IPS DF 4.7 (cell line): ENCODE data around the gene ELMO1.

Source experiments
- DNase-seq: peaks from one replicate; pipeline ENCODE4 v3.0.0-alpha.2; 2013; ENCODE audit warnings: low spot score; ENCODE audit errors: extremely low read depth

The ELMO1 gene

DNA sequence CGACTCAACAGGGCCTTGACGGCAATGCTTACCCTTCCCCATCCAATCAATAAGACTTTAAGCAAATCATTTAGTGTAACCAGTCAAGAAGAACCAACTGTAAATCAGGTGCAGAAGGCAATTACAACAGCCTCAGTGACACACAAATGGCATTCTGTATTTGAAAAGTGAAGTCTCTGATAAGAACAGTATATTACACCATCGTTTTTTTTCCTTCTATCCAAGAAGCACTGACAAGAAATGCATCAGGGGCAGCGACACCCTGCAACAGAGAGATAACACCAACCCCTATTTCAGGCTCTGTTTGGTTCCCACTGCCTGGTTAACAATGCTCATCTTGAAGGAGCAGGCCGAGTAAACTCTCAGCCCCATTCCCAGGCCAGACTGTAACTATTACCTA lies 520.4 kb downstream of the ELMO1 start:
- no peak for DNase-seq

DNA sequence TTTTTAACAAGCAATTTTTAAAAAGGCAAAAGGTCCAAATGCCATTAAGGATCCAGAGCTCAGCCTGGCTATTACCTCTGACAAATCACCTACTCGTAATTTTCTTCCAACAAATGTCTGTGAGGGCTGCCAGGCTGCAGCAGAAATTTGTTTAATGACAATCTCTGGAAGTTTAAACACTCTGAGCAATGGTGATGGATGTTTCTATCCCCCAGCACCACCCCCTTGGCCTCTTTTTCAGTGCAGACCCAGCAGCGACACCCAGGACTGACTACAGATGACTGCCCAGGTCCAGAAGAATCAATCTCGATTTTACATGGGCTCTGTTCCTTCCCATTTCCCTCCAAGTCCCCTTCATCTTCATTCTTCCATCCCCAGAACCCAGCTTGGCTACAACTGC lies 523.0 kb downstream of the ELMO1 start:
- DNase-seq = no peak

DNA sequence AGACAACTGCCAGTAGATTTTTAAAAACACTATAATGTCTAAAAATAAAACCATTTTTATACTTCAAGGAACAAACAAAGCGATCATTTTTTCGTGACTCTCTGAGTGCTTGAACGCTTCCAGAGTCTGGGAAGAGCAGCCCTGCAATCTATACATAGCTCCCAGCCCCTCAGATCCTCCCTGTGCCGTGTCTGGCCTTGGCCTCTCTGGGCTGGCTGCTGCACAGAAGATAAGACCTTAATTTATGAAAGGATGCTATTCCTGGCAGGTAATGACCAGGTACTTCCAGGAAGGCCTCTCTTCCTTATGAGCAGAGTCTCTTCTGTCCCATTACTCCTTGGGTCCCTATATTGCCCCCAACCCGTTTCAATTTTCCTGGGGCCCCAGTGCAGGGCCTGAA lies 523.5 kb downstream of the ELMO1 start:
- DNase-seq = no peak

DNA sequence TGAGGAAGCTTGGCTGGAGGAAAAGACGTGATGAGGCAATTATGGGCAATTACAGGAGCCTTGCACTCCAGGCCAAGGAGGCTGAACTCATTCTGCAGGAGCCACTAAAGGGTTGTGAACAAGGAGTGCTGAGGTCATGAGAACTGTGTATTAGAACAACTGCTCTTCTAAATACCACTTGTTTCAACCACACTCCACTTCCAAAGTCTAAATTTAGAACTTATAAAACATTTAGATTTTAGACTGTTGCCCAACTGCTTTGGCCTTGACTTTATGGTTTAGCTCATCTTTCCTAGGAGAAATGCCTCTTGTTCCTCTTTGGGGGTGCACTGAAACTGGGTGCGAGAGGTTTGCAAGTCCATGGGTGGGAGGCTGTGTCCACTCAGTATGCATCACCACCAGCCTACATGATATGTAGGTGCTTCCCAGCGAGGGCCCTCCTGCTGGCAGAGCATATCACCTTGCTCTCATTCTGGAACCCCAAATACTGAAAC lies 524.7 kb downstream of the ELMO1 start:
- DNase-seq = no peak

DNA sequence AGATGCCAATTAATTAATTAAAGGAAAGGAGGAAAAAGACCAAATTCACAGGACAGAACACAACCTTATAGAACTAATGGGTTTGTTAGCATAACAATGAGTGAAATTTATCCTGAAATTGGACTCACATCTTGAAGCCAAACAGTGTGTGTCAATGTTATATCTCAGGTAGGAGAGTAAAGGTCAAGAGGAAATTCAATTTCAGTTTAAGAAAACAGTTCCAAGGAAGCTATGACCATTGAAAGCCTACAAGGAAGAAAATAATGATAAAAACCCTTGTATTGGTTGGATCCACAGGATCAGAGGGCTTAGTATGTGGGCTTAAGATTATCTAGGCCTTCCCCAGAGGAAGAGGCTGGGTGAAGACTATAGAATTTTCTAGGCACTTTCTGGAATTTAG lies 525.5 kb downstream of the ELMO1 start:
- no peak for DNase-seq

DNA sequence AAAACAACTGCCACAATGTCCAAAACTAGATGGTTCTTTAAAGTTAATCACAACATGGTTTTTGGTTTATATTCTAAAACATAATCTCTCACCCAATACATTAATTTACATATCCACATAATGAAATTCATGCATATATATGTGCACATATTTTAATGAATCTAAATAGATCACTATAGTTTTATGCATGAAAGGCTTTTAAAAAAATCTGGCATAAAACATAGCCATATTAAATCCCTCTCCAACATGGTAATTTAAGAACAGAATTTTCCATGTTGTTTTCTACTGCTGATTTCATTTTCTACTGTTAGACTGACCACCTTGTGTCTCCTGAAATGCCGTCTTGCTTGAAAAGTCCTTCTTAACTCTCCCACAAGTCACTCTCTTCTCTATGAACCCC lies 528.2 kb downstream of the ELMO1 start:
- DNase-seq = no peak

DNA sequence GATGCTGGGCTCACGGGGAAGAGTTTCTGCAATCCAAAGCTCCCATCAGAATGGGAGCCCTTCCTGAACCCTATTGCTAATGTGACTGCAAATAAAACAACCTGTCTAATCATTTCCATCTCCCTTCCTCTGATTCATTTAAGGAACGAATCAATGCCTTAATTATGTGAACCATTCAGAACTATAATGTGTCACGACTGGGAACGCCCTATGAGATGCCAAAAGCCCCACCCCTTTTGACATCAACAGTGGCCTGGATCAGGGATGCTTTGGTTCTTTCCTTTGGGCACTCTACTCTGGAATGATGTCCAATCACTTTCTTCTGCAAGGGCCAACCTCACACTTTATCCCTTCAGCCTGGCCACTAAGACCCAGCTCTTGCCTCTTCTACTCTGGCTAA lies 528.9 kb downstream of the ELMO1 start:
- DNase-seq = no peak

DNA sequence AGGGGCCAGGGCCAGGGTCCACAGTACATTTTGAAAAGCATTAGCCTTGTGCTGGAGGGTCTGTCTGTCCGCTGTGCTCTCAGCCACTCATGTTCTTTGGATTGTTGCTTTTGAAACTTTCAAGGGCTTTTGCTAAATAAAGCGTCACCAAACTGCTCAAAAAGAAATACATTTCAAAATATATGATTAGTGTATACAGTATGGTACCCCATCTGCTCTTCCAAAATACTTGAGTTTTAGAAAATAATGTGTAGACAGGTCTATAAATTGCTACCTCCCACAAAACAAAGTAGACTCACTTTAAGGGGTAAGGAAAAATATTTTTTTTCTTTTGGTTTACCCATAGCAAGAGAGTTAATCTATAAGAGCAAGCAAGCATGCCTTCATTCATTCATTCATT lies 530.1 kb downstream of the ELMO1 start:
- no peak for DNase-seq

DNA sequence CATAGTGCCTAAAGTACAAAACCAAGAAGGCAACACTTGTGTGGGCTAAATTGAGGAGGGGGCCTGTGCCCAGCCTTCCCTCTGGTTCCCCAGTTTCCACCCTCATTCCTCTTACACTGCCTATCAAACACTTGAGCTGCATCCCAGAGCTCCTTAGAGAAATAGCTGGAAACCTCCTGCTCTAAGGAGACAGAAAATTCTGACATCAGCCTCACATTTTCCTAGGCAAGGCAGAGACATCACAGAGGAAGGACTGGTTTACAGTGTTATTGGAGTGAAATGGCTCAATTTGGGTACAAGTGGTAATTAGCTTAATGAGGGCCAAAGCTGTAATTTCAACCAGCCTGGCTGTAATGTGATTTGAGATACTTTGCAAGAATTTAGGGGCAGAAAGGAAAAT lies 532.0 kb downstream of the ELMO1 start:
- no peak for DNase-seq

DNA sequence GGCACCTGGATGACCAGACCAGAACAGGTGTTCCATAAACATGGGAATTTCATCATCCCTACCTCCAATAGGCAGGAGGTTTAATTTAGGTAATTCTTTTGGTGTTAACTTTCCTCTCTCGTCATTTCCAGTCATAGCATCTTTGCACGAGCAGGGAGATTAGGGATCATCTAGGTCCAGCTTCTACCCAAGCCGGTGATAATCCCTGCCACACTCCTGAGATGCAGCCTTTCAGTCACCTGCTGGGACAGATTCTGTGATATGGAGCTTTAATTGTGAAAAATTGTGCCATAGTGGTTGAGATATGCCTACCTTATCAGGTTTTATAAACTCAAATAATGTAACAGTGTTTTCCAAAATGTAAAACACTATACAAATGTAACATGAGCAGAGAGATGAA lies 532.5 kb downstream of the ELMO1 start:
- DNase-seq = no peak

DNA sequence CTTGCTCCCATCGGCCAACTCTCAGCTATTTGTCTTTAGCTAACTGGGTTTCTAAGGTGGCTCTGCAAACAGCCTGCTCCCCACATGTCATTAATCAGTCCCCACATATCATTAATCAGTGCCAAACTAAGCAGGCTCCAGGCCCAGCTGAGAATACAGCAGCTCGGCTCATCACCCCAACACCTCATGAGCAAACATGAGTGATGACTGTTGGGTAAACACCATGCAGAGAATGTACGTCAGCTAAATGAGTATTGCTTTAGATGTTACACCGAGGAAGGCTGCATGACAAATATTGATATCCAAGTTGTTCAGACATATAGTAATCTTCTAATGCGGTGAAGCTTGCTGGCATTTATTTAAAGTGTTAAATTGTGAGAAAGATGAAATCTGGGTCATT lies 536.9 kb downstream of the ELMO1 start:
- no peak for DNase-seq

DNA sequence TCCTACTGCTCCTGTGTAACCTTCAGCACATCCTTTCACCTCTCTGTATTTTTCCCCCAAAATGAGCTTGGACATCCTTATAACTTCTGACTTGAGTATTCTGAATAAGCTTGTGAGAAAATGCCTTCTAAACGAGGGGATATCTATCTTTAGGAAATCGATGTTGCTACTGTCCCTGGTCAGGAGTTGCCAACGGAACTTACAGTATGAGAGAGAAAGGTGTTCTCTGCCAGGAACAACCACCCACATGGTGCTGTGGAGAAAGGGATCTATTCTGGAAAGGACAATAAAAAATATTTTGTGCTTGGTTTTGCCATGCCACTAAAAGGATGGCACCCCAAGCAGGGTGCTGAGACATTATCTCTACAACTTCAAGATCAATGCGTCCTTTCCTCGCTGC lies 537.8 kb downstream of the ELMO1 start:
- DNase-seq = no peak

DNA sequence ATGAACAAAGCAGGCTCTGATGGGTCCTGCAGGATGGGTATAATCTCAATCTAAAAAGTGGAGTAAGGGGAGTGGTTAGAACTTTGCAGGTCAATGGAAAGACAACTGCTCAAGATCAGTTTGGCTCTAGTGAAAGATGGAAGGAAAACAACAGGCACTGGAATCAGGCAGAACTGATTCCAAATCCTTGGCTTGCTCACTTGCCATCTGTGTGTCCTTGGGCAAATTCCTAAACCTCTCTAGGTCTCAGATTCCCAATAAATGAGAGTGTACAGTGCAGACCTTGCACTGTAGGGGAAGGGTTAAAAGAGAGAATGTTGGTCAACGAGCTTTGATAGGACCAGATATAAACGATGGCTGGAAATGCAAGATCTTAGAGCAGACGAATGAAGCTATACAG lies 538.3 kb downstream of the ELMO1 start:
- no peak for DNase-seq

DNA sequence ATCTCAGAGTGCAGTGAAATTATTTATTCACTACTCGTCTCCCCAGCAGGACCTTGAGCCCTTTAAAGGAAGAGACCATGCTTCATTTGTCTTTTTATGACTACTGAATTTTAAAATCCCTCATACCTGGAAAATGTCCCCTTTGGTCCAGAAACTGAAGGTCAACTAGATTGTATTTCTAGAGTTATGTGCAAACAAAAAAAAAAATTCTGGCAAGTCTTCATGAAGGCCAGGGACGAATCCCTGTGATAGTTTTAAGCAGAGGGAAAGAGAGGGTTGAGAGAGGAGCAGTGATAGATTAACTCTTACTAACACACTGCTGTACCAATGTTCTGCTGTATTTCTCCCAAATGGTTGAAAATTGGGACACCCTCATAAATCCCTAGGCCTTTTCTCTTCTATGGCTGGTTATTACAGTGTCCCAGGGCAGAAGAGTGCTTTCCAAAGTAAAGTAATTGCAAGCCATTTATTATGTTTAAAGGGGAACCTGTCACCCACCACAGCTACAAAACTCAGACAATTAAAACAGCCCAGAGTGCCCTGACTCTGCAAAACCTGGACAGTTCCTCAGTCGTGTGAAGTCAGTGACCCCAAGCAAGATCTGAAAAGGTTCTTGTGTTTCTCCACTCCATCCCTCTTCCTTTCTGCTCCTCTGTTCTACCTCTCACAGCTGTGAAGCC lies 541.6 kb downstream of the ELMO1 start:
- no peak for DNase-seq

DNA sequence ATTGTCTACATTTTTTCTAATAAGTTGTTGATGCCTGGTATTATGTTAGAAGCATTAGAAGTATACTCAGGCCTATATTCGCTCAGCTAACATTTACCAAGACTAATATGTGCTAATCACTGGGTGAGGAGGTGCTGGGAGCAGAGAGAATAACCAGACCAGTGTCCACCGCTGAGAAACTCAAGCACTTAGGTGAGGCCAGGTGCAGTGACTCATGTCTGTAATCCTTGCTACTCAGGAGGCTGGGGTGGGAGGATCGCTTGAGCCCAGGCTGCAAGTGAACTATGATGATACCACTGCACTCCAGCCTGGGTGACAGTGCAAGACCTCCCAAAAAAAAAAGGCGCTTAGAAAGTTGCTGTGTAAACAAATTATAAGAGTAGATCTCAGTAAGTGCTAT lies 542.2 kb downstream of the ELMO1 start:
- DNase-seq = no peak

DNA sequence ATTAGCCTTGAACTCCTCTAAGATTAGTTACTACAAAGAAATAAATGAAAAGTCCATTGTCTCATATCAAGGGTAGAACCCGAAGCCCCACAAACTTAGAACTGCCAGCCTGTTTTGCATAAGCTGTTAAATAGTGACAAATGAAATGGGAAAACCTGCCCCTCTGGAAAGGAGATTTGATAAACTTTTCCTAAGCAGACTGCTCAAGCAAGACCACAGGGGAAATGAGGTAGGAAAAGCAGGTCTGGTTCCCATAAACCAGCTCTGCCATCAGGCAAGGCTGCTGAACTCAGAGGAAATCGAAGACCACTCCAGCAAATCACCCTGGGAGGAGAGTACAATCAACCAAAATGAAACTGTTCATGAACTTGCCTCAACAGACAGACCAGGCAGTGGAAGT lies 542.8 kb downstream of the ELMO1 start:
- DNase-seq = no peak

DNA sequence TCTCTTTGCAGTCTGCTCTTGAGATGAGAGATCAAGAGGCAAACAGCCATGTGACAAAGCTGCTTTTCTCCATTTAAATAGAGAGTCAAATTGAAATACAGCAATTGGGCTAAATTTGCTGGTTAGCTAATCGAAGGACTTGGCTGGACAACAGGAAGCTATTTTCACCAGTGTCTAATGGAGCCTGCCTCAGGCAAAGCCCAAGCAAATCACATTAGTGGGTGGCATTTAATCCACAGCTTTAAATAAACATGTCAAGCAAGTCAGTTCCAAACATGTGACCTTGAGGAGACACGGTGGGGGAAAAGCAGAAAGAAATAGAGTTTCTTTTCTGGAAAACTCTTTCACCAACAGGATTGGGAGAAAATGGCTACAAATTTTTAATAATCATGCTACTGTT lies 543.9 kb downstream of the ELMO1 start:
- DNase-seq = no peak

DNA sequence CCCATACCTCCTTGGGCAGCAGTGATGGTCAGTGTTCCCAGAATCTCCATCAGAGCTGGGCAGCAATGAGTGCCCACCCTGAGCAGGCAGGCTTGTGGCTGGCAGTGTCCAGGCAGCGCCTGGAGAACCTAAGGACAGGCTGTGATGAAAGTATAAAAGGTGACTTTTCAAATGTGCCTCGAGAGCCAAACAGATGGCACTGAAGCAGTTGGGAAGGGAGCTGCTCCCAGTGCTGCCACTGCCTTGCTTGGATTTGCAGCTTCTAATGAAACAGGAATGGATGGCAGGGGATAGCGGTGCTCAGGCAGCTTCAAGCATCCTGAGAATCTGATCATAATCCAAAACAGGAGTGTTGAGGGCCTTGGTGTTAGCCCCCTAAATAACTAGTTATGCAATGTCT lies 544.6 kb downstream of the ELMO1 start:
- no peak for DNase-seq

DNA sequence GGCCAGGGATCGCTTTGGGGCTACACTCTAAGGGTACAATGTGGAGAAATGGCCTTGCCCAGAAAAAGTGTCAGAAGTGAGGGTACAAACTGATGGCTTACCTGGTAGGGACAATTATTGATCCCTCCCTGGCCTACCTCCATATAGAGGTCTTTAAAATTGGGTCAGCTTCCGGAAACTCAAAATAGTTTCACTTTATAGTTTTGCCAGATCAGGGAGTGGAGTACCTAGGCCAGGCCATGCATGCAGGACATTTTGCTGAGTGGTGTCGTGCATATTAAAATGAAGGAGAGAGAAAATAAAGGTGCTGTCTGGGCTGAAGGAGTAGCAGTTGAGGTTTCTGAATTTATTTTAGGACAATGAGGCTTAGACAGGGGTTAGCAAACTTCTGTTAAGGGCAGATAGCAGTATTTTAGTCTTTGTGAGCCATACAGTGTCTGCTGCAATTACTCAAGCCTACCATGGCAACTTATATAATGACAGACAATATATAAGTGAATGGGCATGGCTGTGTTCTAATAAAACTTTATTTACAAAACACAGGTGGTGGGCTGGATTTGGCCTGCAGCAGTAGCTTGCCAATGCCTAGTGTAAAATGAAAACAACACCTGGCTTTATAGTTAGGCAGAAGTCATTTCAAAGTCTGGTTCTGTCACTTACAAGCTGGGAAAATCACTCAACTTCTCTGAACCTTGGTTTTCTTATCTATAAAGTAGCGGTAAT lies 547.5 kb downstream of the ELMO1 start:
- no peak for DNase-seq

DNA sequence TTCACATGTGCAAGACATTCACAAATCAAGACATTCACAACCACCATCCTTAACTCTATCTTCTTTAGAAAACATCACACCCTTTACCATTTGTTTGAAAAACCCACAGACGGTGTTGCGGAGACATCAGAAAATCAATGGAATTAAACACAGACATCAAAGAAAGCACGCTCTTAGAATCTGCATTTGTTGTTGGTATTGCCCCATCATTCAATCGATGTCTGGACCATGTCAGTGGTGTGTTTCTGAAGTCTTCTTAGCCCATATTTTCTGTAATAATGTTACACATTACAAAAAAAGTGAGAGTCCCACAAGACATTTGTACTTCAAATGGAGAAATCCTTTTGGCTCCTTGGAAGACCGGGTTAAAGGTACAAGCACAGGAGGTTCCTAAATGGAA lies 550.5 kb downstream of the ELMO1 start:
- DNase-seq = no peak

DNA sequence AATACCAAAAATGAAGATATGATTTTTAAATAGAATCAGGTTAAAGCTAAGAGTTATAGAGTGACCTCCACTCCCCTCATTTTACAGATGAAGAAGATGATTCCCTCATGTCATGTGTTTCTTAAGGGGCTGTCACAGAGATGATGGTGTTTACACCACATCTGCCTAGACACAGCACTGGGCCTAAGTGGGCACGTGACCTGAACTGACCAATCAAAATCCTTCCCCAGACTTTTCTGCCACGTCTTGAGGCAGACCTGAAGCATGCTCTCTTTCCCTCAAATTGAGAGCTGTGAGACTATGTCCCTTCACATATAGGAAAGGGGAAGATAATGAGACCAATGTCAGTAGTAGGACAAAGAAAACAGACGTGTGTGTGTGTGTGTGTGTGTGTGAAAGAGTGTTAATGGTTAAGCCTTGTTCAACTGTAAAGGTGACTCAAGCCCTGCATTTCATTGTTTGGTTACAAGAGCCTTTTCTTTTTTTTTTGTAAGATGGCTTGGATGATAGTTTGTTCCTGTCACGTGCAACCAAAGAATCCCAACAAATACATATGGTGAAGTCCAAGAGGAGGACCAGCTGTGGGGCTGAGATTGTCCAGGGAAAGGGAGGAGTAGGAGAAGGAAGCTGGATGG lies 551.6 kb downstream of the ELMO1 start:
- DNase-seq = no peak

DNA sequence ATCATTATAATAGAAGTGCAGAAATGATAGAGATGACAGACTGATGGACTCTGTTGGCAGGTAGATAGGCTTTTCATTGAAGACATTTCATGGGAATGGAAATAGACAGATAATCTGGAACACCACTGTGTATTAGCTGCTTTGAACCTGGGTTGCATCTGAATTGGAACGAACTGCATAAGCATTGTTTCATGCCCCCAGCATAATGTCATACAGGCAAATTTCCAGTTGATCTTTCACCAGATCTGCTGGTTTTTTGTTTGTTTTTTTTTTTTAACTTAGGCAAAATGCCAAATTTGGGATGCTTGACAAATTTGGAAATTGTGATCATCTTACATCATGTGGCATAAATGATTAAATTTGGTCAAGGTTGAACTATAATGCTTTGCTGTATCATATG lies 552.2 kb downstream of the ELMO1 start:
- DNase-seq = no peak

DNA sequence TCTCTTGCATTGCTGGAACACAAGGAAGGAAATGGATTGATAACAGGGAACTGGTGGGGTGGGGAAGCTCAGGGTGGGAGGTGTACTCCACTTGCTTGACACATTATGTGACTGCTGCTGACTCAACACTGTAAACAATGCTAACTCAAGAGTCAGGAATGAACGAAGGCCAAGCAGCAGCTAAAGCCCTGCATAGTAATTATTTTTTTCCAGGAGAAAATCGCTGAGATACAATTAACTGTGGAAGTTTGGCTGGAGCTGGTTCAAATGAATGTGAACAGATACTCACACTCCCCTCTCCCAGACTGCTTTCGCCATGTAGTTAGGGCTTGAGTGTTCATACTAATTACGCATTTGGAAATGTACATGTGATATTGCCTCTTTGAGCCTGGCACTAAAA lies 553.5 kb downstream of the ELMO1 start:
- no peak for DNase-seq
